22Rv1 (cell line): ENCODE data around the gene HID1.

Experiments used
- CTCF ChIP-seq: fragments of 450-650 bp; IDR thresholded peaks from 2 replicates; pipeline ENCODE4 v1.5.1; 2017; ENCODE audit warnings: mild to moderate bottlenecking
- ZFX ChIP-seq: fragments of 450-650 bp; IDR thresholded peaks from 2 replicates; pipeline ENCODE4 v1.6.1; 2017; ENCODE audit warnings: antibody characterized with exemption, borderline replicate concordance

- TF ChIP-seq CTCF, result no peak
- no peak for TF ChIP-seq ZFX
Measured at GRCh38 chr17:74930535-74931036, 42.0 kb downstream of the HID1 start.
